HFF-Myc (cell line): ENCODE results near the gene SIX2.

Experiments used
- DNase-seq: peaks from one replicate; pipeline ENCODE4 v3.0.0-alpha.2; 2011; ENCODE audit warnings: low read depth; ENCODE audit errors: extremely low read depth
- H3K4me3 ChIP-seq: replicated peaks from 2 replicates; pipeline ENCODE4 v1.5.1; 2011; ENCODE audit warnings: low read depth, mild to moderate bottlenecking, control low read depth, low read length
- CTCF ChIP-seq: IDR thresholded peaks from 2 replicates; pipeline ENCODE4 v1.5.1; 2012; ENCODE audit warnings: mild to moderate bottlenecking, low read depth, low read length, control low read depth; ENCODE audit errors: missing control alignments

Gene SIX2

GRCh38 chr2:44980751-44981713, 28.2 kb downstream of the SIX2 start:
- no peak for DNase-seq
- no peak overlapping the region for H3K4me3 ChIP-seq
- no peak for TF ChIP-seq CTCF

- no peak for DNase-seq
- H3K4me3 ChIP-seq = no peak overlapping the region
- no peak for TF ChIP-seq CTCF
Observed at GRCh38 chr2:44979581-44979980, 29.7 kb downstream of the SIX2 start.

- H3K4me3 ChIP-seq = no peak overlapping the region
- no peak for DNase-seq
- TF ChIP-seq CTCF = no peak
Observed at GRCh38 chr2:44975571-44976450, 33.4 kb downstream of the SIX2 start.

- DNase-seq = peak; percentile 37
- no peak overlapping the region for H3K4me3 ChIP-seq
- TF ChIP-seq CTCF = peak; percentile 78
Observed at GRCh38 chr2:44974064-44974715, 35.1 kb downstream of the SIX2 start.

- DNase-seq = no peak
- no peak overlapping the region for H3K4me3 ChIP-seq
- TF ChIP-seq CTCF = no peak
Observed at GRCh38 chr2:44972771-44973535, 36.3 kb downstream of the SIX2 start.
